ENCODE data around the gene ATP8A1.

ATP8A1 gene

DNA sequence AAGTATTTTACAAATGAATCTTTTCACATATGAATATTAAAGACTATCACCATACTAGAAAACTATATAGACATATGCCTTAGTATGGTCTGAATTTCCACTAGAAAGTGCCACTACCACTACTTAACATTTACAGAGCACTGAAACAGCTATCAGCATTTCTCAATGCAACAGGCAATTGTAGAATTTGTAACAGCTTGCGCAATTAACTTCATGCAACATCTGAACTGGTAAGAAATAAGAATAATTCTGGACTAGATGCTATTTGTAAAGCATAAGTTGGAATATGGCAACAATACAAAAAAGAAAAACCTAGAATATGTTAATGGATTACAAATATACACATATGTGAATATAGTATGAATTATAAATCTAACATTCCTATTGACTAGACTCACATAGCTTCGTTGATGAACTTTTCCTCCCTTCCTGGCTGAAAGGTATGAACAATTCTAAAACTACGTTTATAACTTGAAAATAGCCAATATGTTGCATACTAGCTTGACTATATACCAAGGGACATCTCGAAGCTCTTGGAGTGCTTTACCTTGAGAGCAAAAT is 82.0 kb downstream of the ATP8A1 start:
- DNase-seq: no peak

DNA sequence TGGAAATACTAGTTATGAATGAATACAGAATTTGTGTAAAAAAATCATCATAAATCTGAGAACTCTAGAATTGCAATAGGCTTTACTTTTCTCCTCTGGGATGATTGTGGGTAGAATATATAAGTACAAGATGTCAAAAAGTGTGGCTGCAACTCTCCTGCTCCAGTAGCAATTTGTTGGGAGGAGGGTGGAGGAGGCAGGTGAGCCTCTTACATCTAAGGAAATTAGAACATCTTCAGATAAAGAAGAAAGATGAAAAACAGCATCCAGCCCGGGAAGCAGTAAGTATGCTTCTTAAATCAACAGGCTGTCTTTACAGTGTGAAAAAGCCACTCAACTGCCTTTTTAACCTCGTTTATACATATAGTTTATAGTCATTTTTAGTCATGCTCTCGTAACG is 83.7 kb downstream of the ATP8A1 start:
- DNase-seq: no peak

DNA sequence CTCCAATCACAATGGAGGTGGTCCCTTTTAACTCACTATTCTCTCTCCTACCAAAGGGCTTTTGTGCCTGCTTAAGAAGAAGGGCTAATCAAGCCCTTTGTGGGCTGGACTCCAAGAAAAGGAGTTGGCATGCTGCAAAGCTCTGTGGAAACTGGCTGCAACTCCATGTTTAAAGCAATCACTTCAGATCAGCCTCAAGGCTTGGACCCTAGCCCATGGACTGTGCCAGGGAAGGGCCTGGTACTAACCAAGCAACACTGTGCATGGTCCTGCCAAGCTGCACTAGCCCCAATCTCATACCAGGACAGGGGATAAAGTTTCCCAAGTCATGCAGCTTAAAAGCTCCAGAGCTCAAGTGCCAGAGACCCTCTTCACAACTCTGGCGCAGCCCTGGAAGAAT is 86.7 kb downstream of the ATP8A1 start:
- DNase-seq: peak in 57 of 58 donors; percentile 7 to 92 (median 70)

DNA sequence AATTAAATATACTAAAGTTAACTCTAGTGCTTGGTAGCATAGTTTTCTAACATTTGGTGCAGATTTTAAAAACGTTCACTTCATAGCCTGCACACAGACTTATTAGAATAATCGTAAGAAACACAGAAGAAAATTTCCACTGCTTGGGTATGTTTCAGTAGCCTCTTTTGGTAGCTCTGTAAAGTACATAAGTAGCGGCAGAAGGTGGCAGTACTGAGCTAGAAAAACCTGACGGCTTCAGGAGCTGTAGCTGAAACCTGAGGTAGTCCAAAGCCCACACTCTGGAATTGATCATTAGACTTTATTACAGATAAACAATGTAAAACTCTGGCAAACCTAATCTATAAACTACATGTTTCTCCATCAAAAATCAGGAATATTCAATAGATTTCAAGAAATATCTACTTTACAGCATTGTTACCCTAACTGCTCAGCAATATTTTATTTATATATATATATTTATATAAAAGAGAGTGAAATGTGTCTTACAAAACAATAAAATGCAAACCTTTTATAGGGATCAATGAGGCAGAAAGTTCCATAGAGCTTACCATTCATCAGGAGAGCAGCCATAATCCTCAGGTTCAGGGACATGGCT is 88.2 kb downstream of the ATP8A1 start:
- peak in 44 of 58 donors; percentile 2 to 82 (median 38) for DNase-seq

DNA sequence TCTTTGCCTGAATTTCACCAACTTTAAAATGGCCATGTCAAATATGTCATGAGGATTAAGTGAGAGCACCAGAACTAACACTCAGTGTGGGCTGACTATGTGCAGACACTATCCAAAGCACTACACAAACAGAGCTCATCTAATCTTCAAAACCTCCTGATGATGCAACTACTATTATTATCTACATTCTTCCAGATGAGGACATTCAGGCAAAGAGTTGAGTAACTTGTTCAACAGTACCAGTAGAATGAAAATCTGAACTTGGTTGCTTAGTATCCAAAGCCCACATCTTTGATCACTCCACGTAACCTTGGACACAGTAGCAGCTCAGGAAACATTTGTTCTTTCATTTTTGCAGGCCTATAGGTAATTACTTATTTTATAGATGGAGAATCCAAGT is 90.1 kb downstream of the ATP8A1 start:
- no peak for DNase-seq

DNA sequence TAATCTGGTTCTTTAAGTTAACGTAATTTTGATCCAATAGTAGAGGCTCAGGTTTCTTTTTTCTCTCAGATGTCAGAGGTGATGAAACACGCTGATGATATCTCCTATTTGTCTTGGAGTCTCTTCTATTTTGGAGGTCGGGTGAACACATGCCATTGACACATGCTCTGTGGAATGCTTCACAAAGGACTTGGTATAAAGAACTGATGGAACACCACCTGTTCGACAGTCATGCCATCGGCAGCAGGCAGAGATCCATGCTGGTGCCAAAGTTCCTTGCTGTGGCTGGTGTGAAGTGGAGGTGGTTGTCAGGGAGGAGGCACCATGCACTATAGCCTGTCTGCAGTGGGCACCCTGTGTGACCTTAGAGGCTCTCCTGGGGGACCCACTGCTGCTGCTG is 94.9 kb downstream of the ATP8A1 start:
- no peak for DNase-seq

DNA sequence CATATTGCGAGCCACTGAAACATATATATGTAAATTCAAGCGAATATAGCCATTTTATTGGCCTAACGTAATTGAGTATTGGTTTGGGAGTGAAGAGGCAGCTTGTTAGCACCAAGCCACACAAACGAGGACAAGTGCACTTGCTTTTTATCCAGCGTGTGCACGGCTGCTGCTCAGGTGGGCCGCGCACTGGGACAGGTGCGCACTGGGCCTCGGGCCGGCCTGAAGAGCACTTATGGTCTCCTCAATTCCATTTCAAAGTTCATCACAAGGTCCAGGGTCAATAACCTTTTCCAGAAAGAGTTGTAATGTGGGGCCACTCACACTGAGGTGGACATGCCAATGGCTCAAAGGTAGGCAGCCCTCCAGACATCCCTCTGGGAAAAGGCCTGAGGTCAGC is 95.9 kb downstream of the ATP8A1 start:
- DNase-seq: no peak

DNA sequence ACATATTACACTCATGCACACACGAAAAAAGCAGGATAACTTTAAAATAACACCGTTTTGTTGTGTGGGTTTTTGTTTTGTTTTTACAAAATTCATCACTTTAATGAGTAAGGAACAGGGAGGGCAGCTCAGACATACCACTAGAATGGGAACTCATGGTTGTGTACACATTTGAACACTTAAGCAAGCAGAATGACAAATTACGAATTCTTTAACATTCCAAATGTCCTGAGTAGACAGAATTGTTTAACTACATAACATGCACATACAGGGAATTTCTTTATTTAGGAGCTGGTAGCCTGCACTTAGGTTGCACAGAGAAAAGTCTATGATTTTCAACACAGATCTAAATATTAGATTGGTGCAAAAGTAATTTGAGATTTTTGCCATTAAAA is 96.4 kb downstream of the ATP8A1 start:
- DNase-seq: no peak

DNA sequence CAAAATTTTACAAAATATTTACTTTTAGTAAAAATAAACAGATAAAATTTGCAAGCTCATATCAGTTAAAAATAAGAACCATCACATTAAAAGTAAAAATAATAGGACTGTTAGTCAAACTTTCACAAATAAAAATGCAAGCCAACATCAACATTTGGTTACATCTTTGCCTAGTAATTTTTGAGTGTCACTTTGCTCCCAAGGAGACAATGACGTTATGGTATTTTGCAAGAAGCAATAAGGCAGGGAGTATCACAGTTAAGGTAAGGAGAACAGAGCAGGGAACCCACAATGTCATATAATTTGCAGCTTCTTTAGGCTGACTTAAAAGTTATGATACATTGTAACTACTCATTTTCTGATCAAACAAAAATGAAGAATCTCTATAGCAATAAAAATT is 98.7 kb downstream of the ATP8A1 start:
- DNase-seq: no peak

DNA sequence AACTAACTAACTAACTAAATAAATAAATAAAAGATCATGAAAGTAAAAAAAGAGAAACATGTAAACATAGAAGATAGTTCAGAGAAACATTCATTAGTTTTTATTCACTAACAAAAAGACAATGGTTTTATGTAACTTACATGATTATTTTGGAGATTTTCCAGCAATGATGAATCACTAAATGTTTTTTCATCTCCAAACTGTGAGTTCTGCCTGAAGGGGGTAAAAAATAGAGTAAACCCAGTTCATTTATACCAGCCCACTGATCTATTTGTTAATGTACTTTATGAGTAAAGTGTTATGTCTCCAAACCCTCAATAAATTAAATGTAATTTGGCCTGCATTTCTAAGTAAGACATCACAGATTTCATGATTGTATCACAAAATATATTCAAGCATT is 101.1 kb downstream of the ATP8A1 start:
- no peak for DNase-seq

DNA sequence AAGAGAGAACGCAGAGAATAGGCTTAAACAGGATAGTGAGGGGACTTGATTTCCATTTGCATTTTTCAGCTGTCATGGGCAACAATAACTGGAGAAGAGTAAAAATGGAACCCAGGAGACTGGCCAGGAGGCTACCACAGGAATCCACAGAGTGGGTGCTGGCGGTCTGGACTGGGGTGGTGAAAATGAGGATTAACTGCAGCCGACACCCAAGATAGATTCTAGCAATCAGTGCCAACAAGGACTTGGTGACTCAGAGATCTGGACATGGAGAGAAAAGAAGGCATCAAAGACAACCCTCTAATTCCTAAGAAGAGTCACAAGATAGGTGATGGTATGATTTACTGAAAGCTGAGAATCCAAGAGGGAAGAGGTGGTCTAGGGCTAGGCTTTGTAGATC is 102.8 kb downstream of the ATP8A1 start:
- DNase-seq: no peak

DNA sequence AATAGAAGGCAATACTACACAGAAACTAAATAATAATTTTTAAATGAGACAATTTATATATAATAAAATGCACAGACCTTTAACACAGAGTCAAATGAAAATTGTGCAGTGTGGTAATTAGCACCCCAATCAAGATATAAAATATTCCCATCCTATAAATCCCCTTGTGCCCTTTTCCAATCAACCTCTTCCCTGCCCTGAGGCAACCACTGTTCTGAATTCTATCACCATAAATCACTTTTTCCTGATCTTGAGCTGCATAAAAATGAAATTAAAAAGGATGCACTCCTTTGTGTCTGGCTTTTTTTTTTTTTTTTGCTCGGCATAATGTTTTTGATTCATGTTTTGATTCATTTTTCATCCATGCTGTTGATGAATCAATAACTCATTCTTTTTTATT is 107.0 kb downstream of the ATP8A1 start:
- DNase-seq: no peak

DNA sequence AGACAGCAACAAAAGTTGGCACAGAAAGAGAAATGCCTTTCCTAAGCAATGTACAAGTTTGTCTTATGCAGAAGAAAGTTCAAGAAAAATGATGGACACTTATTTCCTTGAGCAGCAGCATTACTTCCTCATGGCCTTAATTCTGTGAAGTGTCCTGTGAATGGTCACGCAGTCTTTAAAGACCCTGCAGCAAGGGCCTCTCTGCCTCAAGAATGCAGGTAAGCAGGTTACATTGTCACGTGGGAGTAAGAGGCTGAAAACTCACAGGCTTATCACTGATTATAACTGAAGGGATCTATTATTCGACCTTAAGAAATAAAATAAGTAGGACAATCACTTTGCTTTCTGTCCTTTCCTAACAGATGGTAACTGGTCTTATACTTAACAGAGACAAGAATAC is 109.1 kb downstream of the ATP8A1 start:
- DNase-seq: no peak

DNA sequence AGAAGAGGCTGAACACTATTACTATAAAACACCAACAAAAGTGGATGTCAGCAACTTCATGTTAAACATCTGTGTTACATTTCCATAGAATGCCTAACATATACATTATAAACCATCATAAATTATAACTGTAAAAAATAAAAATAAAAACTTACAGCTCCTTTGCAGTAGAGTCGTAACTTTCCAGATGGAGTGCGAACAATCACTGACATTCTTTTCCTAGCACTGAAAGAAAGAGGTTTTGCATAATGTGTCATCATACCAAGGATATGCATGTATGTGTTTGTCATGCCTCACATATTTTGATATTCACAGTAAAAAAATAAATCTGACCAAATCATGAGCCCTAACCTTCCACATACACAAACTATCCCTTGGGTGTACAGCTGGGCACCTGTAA is 113.1 kb downstream of the ATP8A1 start:
- no peak for DNase-seq

DNA sequence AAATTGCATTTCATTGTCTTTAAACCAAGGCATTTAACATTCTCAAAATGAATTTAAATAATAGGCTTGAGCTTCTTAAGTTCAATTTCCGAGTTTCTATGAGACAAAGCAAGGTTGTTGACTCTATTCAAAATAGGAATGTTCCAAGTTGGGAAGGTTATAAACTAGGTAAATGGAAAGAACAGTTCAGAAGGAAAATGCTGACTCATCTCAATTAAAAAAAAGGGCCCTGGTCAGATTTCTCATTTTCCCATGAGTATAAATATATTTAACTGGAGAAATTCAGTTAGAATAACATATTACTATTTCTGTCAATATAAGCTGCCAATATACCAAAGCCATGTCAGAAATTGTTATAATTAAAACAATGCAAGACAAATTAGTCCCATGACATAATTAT is 113.8 kb downstream of the ATP8A1 start:
- DNase-seq: no peak

DNA sequence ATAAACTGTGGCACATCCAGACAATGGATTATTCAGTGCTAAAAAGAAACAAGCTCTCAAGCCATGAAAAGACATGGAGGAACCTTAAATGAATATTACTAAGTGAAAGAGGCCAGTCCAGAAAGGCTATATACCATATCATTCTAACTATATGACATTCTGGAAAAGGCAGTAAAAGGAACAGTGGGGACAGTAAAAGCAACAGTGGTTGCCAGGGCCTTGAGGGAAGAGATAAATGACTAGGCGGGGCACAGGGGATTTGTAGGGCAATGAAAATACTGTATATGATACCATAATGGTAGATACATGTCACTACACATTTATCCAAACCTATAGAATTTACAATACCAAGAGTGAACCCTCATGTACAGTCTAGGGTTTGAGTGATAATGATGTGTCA is 115.3 kb downstream of the ATP8A1 start:
- no peak for DNase-seq

DNA sequence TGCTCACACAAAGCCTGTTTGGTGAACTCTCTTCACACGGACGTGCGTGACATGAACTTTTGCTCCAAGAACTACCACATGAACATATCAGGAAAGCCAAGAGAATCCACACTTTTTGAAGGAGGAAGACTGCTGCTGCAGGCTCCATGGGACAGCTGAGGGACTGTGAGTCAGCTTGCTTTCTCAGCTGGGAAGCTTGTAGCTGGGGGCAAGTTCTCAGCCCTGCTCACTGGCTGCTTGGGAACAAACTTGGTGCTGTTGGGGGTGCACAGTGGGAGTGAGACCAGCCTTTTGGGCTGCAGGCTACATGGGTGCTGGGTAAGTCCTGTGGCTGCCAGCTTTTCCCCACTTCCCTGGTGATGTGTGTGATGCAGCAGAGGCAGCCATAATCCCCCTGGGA is 123.9 kb downstream of the ATP8A1 start:
- no peak for DNase-seq

DNA sequence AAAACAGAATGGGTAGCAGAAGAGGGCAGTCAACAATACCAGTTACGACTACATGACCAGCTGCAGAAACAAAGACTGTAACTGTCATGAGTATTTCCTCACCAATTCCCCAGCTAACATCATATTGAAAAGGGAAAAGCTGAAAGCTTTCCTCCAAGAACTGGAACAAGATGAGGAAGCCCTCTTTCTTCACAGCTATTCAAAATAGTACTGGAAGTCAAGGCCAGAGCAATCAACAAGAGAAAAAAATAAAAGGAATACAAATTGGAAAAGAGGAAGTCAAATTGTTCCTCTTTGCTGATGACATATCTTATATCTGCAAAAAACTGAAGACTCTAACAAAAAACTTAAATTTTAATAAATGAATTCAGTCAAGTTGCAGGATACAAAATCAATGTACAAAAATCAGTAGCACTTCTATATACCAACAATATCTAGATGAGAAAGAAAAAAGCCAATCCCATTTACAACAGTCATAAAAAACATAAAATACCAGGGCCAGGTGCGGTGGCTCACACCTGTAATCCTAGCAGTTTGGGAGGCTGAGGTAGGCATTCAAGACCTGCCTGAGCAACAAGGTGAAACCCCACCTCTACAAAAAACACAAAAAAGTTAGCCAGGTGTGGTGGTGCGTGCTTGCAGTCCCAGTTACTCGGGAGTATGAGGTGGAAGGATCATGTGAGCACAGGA is 125.4 kb downstream of the ATP8A1 start:
- DNase-seq: no peak

DNA sequence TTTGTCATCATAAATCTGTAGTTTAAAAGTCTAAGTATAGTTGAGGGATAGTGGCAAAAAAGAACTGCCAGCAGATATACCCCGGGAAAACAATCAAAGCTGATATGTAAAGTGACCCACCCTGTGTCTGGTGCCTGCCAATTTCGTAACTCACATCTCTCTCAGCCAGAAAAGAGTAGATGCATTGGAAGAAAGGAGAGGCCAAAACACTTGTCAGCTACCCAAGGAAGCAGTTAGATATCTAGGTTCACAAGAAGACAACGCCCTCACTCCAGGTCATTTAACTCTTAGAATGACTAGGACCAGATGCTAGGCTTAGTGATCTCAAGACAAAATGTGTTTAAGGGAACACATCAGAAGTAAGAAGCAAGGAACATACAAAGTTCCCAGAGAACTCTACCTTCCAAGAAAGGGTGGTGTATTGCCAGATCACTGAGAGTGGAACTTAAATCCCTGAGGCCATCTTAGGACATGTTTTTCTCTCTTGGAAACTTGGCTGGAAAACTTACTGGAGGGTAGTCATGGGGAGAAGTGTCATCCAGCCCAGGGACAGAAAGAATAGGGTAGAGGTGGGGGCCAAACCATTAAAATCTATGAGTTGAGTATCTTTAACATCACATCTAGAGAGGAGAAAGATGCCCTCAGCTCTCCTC is 133.7 kb downstream of the ATP8A1 start:
- no peak for DNase-seq

DNA sequence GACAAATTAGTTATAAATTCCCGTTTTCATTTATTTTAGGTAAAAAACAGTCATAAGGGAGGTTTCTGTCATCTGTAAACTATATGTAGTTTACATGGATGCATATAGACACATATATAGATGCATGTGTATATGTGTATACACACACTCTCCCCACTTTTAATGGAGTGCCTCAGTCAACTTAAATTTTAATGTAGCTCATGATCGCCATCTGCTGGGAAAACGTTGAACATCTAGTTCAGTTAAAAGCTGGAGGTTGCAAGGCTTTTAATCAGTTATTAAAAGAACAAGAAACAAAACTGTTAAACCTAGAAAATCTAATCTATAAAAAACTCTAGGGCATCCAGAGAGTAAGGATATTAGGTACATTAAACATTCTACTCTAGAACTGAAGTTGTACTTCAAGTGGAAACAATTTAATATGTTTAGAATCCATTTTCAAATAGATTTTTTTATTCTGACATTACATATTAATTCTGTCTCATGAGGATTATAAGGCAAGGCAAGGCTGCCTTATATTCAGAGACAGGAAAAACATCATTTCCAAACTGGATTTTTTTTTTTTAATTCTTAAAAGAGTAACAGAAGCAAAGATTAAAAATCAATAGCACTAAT is 137.0 kb downstream of the ATP8A1 start:
- peak in 15 of 58 donors; percentile 0 to 53 (median 8) for DNase-seq

DNA sequence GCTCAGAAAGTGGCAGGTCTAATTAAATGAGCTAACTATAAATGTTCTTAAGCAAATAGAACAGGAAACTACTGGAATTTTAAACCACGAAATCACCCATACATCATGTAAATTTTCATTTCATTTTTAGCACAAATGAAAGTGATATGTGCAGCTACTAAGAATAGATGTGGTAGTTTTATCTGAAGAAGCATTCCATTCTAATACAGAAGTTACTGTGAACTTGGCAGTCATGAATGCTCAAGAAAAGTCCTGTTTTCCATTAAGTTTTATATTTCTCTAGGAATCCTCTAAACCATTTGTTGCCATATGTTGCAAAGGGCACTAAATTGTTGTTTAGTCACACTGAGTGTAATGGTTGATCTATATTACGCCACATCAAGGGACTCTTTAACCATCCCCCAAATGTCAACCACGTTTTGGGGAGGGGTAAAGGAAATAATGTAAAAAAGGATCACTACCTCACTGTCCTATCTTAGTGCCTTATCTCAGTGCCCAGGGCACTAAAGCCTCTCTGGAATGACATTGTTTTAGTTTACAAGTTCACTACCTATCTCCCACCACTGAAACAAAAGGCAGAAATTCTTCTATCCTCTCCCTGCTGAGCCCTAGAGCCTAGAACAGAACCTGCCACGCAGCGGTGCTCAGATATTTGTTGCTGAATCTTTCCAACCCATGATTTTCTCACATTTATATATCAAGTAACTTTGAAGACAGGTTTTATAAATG is 141.6 kb downstream of the ATP8A1 start:
- DNase-seq: no peak
